NCI-H510A (cell line): Measurements from ENCODE around the gene ACCSL.

Source experiments
- DNase-seq: peaks from one replicate; lab custom pipeline; 2025; lab: John Stamatoyannopoulos, UW

Gene ACCSL

DNA sequence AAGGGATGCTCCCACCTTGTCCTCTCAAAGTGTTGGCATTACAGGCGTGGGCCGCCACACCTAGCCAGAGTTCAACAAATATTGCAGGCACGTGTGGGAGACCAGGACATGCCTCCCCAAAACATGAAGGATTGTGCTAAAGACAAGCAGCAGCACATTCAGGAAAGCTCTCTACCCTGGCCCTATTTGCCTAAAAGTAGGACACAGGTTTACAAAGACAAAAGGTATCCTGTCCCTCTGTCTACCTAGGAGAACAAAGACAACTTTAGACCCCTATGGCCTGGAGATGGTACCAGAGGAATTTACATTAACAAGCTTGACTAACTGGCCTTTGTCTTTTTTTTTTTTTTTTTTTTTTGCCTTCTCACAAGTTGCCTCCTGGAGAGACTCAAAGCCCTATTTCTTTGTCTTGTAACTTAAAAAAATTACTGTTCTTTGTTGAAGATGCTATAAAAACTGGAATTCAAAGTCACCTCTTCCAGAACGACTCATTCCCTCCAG, 17.4 kb downstream of the ACCSL start:
- DNase-seq, result no peak

DNA sequence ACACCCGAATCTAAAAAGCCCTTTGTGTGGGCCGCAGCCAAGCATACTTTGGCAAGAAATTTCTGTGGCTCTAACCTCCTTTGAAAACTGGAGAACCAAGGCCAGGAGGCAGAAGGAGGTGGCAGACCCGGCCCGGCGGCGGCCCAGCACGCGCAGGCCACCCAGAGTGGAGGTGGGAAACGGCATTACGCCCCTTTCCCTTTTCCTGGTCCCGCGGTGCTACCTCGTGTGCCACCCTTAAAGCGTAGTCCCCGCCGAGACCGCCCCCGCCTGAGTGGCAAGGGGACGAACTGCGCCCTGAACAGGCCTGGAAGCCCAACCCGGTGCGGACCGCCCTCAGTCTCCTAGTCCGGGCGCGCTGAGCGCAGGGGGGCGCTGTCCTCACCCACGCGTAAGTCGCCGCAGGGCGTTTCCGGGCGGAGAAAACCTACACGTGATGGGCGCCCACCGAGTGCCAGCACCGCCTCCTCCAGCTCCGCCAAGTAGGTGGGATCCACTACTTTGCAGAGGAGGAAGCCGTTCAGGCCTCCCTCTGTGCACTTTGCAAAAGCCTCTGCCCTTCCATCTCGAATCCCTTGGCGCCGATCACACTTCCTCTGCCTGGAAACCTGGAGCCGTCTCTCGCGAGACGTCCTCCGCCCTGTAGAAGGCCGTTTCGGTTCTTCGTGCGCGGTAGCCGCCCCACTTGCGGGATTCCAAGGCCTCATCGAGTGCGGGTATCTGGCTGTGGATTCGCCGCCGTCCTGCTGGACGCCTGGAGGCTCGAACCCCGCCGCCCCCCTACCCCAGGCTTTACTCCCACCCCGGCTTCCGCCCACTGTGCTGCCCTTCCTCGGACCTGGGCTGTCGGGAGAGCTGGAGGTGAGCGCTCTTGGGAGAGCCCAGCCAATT, 18.3 kb downstream of the ACCSL start, which contains the start of gene ACCS:
Gene ACCS (plus strand): TSS at position 430 of the 891 bp plus-strand sequence. CDS start 1,358 bp downstream, outside the sequence.
- DNase-seq, result peak; percentile 32

DNA sequence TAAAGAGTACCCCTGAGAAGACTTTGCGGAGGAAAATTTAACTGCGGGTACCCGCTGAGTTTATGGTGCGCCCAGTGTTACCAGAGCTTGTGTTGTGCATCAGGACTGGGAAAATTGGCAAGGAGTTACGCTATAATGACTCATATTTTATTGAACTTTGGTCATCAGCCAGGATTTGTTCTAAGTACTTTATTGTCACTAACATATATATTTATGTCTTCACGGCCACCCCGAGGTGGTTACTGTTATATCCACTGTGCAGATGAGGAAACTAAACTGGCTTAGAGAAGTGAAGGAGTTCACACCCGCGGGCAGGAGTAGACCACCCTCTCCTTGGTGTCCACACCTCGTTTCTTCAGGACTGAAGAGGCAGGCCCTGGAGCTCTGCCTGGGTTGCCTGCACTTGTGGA, 19.0 kb downstream of the ACCSL start:
- no peak for DNase-seq

DNA sequence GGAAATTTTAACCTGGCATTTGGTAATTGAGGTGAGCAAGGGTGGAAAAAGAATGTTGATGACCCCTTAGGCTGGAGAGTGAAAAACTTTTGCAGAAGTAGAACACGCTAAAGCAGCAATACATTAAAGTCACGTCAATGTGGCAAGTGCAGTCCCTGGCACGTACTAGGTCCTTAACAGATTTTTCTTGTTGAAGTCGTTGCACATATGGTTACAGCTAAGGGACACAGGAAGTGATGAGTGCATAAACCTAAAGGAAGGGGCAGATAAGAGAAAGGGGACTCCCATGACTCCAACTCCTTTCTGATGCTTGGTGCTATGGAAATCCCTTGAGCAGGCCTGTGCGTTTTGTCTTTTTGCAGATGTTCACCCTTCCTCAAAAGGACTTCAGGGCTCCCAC, 19.5 kb downstream of the ACCSL start:
- no peak for DNase-seq

DNA sequence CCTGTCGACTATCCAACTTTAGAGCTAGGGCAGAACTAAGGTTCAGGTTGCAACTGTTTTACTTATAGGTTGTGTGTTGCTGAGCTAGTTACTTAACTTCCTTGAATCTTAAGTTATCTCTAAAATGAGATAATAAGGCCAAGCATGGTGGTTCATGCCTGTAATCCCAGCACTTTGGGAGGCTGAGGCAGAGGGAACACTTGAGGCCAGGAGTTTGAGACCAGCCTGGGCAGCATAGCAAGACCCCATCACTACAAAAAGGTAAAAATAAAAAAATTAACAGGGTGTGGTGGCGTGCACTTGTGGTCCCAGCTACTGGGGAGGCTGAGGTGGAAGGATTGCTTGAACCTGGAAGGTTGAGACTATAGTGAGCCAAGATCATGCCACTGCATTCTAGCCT, 20.4 kb downstream of the ACCSL start:
- no peak for DNase-seq

DNA sequence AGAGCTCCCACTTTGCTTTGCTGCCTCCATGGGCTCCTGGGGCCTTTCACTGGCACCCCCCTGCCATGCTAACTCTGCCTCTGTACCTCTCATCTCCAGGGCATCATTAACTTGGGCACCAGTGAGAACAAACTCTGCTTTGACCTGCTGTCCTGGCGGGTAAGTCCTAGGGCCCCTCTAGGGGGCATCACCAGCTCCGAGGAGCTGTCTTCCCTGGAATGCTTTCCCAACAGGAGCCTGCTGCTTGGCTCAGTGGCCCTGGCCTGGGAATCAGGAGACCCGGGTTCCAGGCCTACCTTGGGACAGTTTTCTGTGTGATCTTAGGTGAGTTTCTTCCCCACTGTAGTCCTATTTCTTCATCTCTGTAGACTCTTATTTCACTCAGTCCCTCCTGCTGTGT, 23.4 kb downstream of the ACCSL start:
- DNase-seq, result no peak

DNA sequence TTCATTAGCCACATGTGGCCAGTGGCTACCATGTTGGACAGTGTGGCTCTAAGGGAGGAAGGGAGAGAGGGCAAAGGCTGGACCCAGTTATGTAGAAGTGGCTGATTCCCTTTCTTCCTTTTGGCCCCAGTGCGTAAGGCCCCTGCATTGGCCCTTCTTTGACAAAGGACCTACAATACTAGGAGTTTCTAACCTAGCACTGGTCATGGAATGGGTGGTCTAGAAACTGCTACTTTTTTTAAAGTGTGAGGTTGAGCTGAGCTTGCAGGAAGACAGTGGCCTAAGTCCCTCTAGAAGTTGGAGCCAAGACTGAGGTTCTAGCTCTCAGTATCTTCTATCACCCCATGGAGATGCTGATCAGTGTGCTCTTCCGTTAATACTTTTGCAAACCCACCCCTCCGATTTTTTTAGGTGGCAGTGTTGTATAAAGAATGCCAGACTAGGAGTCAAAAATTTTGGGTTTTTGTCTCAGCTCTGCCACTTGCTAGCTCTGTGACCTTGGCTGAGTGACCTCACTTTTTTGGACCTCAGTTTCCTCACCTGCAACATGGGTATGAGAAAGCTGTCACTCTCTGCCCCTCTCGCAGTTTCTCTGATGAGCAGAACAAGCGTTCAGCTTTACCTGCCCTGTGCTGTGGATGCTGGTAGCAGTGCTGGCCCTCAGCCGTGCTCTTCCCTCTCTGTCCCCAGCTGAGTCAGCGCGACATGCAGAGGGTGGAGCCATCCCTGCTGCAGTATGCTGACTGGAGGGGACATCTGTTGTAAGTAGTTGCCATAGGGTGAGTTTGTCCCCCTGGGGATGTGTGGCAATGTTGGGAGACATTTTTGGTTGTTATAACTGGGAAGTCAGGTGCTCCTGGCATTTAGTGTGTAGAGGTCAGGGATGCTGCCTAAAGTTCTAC, 25.2 kb downstream of the ACCSL start:
- DNase-seq, result no peak

DNA sequence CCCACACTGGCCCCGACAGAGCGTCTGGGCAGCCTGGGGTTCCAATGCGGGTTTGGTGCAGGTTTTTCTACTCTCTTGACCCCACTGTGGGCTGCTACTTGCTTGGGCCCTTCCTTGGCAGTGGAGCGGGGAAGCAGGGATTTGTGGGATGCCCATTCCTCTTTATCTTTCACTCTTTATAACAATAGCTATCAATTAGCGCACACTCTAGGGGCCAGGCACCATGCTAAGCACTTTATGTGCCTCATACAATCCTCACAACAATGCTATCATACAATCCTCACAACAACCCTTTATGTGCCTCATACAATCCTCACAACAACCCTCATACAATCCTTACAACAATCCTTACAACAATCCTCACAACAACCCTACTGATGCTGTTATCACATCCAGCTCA, 31.0 kb downstream of the ACCSL start:
- DNase-seq, result no peak

DNA sequence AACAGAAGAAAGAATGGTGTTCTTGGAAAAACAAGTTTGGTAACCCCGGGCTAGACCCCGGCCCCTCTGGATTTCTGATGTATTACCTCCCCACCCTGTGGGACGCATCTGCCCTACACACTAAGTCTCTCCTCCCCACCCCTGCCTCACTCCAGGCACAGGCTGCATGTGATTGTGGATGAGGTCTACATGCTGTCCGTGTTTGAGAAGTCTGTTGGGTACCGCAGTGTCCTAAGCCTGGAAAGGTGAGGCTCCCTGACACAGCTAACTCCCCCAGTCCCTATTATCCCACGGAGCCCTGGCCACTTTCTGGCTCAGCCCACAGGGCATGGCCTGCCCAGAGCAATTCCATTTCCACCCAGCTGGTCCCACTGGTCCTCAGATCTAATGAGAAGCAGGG, 31.6 kb downstream of the ACCSL start:
- no peak for DNase-seq

DNA sequence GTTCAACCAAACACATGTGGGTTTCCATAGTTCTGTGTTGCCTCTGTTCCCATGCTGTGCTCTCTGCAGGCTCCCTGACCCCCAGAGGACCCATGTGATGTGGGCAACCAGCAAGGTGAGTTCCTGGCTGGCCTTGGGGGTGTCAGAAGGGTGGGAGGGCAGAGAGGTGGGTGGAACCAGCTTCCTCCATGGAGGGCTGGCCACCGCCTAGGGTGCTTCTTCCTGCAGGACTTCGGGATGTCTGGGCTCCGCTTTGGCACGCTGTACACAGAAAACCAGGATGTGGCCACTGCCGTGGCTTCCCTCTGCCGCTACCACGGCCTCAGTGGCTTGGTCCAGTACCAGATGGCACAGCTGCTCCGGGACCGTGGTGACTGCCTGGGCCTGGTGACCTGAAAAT, 33.2 kb downstream of the ACCSL start:
- no peak for DNase-seq

DNA sequence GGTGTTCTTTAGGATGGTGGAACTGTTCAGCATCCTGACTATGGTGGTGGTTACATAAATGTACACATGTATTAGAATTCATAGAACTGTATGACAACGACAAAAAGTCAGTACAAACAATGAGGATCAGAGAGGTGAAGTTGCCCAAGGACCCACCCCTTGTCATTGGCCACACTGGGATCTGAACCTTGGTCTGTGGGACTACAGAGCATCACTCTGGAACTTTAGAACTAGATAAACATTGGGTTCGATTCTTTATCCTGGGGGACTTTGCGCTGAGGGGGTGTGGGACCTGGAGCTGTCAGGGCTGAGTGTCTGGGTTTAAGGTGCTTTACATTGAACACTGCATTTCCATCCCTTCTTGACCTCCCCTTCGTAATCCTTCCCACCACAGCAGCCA, 34.9 kb downstream of the ACCSL start:
- no peak for DNase-seq

DNA sequence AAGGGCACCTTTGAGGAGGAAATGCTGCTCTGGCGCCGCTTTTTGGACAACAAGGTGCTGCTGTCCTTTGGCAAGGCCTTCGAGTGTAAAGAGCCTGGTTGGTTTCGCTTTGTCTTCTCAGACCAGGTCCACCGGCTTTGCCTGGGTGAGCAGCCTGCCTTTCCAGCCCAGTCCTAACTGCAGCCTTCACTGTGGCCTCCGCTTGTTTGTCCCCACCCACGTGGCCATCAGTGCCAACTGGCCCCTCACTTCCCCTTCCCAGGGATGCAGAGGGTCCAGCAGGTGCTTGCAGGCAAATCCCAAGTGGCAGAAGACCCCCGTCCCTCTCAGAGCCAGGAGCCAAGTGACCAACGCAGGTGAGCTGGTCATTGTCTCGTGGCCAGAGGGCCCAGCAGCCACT, 35.7 kb downstream of the ACCSL start:
- DNase-seq, result no peak

DNA sequence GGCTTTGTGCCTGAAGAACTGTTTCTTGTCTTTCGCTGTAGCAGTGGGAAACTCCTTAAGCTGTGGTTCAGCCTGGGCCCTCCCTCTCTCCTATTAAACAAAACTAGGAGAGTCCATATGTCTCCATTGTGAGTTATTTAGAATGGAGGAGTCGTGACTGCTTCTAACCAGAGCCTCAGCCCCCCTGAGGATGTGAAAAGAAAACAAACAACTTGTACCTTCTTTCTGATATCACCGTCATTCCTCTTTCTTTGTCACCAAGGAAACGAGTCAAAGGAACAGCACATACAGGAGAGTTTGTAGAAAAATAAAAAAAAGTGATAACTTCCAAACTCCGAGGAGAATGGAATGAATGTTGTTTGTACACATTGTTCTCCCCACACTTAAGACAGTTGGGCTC, 36.1 kb downstream of the ACCSL start:
- DNase-seq, result no peak

DNA sequence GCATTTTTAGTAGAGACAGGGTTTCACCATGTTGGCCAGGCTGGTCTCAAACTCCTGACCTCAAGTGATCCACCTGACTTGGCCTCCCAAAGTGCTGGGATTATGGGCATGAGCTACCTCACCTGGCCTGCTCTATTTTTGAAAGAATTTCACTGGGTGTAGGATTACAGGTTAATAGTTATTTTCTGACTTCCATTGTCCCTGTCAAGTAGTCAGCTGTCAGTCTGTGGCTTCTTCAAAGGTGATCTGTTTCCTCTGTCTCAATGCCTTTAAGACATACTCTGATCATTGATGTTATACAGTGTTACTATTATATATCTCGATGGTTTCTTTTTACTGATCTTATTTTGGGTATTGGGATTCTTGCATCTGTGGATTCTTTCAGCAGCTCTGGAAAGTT, 37.5 kb downstream of the ACCSL start:
- DNase-seq, result no peak

DNA sequence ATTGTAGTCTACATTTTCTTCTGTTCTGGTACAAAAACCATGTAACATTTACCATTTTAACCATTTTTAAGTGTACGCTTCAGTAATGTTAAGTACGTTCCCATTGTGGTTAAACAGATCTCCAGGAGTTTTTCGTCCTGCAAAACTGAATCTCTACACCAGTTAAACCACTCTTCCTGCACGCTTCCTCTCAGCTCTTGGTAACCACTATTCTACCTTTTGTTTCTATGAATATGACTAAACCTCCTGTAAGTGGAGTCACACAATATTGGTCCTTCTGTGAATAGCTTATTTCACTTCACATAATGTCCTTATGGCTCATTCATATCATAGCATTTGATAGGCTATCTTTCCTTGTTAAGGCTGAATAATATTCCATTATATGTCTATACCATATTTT, 40.6 kb downstream of the ACCSL start:
- no peak for DNase-seq

DNA sequence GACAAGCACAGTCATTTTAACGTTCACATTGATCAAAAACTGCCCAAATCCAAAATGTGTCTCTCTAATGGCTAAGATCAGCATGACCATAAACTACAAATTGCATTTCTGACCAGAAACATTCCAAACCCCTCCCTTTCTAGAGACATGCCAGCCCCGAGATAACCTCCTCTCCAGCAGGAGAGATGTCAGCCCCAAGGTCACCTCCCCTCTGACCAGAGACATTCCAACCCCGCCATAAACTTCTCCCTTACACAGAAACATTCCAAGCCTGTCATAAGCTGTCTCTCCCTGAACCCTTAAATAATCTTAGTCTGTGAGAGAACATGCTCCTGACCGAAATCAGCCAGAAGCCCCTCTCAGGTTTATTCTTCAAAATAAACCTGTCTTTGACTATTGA, 41.1 kb downstream of the ACCSL start:
- no peak for DNase-seq

DNA sequence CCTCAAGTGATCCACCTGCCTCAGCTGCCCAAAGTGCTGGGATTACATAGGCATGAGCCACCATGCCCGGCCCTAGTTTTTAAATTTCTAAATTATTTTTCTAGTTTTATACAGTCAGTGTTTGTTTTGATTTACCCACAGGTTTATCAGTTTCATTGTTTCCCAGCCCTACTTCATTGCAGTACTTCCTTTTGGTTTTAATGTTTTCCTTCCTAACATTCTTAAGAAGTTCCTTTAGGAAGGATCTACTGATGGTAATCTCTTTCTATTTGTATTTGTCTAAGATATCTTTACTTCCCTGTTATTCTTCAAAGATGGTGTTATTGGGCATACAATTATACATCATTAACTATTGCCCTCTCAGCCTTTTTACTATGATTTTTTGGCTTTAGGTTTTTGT, 42.8 kb downstream of the ACCSL start:
- DNase-seq, result no peak

DNA sequence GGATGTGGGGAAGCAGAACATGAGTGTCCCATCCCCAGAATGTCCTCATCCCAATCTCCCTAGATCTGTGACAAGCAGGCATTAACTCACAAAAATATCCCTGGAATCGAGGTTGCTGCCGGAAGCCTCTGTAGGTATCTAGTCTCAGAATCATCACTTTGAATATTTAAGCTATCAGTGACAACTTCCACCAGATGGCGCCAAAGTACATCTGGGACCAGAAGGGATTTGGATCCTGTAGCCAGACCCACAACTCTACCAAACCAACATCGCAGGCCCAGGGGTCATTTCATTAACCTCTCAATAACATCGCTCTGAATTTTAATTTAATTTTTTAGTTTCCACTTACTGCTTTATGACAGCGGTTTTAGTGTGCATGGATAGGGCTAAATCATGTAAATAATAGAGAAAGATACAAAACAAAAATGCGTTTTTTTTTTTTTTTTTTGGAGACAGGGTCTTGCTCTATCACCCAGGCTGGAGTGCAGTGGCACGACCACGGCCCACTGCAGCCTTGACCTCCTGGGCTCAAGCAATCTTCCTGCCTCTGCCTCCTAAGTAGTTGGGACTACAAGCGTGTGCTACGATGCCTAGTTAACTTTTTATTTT, 46.6 kb downstream of the ACCSL start:
- peak; percentile 53 for DNase-seq

DNA sequence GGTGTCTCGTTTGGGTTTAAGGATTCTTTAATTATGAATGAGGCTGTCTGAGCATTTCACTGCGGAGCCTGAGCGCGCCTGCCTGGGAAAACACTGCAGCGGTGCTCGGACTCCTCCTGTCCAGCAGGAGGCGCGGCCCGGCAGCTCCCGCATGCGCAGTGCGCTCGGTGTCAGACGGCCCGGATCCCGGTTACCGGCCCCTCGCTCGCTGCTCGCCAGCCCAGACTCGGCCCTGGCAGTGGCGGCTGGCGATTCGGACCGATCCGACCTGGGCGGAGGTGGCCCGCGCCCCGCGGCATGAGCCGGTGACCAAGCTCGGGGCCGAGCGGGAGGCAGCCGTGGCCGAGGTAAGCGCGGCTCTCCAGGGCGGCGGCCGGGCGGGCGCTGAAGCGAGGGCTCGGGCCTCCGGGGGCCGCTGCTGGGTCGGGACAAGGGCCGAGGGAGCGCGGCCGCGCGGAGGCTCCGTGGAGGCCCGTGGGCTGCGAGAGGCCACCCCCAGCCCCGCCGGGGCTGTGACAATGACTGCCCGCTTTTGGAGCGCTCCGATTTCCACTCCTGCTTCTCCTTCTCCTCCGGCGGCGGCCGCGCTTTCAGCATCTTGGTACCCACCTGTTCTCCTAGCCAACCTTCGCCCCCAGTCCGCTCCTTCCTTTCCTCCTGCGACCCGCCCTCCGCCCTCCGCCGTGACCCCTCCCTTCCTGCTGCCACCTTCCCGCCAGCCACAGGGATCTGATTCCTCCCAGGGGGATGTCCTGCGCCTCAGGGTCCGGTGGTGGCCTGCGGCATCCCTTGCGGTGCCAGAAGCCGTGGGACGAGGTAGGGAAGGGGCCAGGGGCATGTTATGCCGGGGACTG, 48.0 kb downstream of the ACCSL start, which contains the start of gene EXT2:
Gene EXT2 (plus strand): TSS at position 173 of the 854 bp plus-strand sequence. CDS start 12,035 bp downstream, outside the sequence.
- DNase-seq, result peak; percentile 51

DNA sequence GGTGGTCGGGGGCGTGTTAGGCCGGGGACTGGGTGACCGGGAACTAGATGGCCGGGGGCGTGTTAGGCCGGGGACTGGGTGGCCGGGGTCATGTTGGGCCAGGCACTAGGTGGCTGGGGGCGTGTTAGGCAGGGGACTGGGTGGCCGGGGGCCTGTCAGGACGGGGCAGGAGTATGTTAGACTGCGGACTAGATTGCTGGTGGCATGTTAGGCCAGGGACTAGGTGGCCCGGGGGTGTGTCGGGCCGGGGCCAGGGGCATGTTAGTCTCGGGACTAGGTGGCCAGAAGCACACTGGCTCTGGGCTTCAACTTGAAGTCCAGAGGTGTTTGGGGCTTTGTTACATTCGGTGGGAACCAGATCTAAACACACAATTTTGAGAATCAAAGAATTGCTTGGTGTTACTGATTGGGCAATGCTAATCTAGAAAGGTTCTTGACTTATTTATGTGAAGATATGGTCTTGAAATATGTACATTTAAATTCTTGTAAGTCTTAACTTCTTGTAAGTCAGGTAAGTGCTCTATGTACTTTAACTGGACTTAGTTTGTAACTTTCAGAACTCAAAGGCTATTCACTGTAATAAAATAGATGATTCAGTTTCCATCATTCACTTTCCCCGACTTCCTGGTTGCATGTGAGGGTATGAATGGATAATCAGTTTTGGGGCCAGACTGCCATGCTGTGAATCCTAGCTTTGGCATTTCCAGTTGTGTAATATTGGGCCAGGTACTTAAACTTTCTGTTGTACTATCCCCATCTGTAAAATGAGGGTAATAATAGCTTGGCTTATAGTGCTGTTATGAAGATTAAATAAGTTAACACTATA, 48.8 kb downstream of the ACCSL start:
- DNase-seq, result no peak
